Lower leg skin (tissue), 3 donors: ENCODE measurements around the gene APBA2.

Experiments
- CTCF ChIP-seq, 3 donors: fragments of 450-650 bp; IDR thresholded peaks; one replicate each; pipeline ENCODE4 v1.5.1; 2016; ENCODE audit warnings: antibody characterized with exemption in 3 of 3, mild to moderate bottlenecking in 3 of 3, moderate library complexity in 2 of 3
- POLR2A ChIP-seq, 2 donors: fragments of 450-650 bp; IDR thresholded peaks; one replicate each; pipeline ENCODE4 v1.6.1; 2016 to 2017; ENCODE audit warnings: antibody characterized with exemption in 2 of 2, mild to moderate bottlenecking in 1 of 2, moderate library complexity in 1 of 2

GRCh38 chr15:29133321-29133720 is 247.5 kb downstream of the APBA2 start:
- no peak for TF ChIP-seq CTCF (IDR thresholded peaks at IDR 0.05)
- TF ChIP-seq POLR2A (IDR thresholded peaks at IDR 0.05), result no peak
